ENCODE results near the gene LIMK1. TPM values are rescaled to one million over a fixed set of nuclear protein-coding genes. Genes with fewer than 3 reads are reported as not detected.
"Not testable (repeated sequence)": the region's sequence is repeated elsewhere in the genome, so short reads cannot be mapped to it uniquely, and the experiment has no call there.

LIMK1 gene
- total and polyA plus RNA-seq, 5 donors from 2014 or later = 1.7 to 14.4 (median 2.8) TPM

DNA sequence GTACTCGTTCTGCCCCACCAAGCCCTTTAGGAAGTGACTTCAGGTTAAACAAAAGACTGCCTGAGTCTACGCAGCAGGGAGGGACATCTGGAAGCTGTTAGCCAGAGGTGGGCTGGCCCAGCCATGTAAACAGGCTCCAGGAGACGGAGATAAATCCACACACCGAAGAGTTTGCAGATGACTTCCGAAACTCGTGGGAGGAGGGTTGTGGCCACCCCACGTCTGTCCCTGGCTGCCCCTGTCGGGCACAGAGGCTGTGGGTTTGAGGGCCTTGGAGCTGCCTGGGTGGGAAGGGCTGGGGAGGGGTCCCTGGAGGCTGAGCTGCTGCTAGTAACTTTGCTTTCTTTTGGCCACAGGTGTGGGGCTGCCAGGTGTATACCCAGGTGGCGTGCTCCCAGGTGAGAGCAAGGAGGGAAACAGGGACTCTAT, 40.1 kb upstream of the LIMK1 start:
- H3K27me3 ChIP-seq (ENCODE audit: control insufficient read depth, insufficient read depth, low read length) = no peaks in the 10 kb centered on the region
- H3K9me3 Mint-ChIP-seq = no peaks in the 10 kb centered on the region
- H3K36me3 Mint-ChIP-seq = no peaks in the 10 kb centered on the region
- peaks cover 6% of the 10 kb centered on the region for H3K27me3 Mint-ChIP-seq
- no peaks in the 10 kb centered on the region for H3K4me1 Mint-ChIP-seq
- DNase-seq (no peak), ATAC-seq (ENCODE audit: low read depth in 2 of 2) (no peak)
- no peak overlapping the region for H3K27ac ChIP-seq (ENCODE audit: insufficient read depth, low read length, poor library complexity, severe bottlenecking)
- no peak overlapping the region for H3K4me3 Mint-ChIP-seq
- no peaks in the 10 kb centered on the region for H3K4me1 ChIP-seq (ENCODE audit: control insufficient read depth, insufficient read depth, low read length, poor library complexity, severe bottlenecking)
- H3K9me3 ChIP-seq (ENCODE audit: control insufficient read depth in 2 of 2, low read length in 2 of 2) = no peaks in the 10 kb centered on the region
- H3K4me3 ChIP-seq (ENCODE audit: low read depth, low read length) = no peak overlapping the region
- no peak overlapping the region for H3K27ac Mint-ChIP-seq
- H3K36me3 ChIP-seq (ENCODE audit: control insufficient read depth, insufficient read depth, low read length) = no peaks in the 10 kb centered on the region

DNA sequence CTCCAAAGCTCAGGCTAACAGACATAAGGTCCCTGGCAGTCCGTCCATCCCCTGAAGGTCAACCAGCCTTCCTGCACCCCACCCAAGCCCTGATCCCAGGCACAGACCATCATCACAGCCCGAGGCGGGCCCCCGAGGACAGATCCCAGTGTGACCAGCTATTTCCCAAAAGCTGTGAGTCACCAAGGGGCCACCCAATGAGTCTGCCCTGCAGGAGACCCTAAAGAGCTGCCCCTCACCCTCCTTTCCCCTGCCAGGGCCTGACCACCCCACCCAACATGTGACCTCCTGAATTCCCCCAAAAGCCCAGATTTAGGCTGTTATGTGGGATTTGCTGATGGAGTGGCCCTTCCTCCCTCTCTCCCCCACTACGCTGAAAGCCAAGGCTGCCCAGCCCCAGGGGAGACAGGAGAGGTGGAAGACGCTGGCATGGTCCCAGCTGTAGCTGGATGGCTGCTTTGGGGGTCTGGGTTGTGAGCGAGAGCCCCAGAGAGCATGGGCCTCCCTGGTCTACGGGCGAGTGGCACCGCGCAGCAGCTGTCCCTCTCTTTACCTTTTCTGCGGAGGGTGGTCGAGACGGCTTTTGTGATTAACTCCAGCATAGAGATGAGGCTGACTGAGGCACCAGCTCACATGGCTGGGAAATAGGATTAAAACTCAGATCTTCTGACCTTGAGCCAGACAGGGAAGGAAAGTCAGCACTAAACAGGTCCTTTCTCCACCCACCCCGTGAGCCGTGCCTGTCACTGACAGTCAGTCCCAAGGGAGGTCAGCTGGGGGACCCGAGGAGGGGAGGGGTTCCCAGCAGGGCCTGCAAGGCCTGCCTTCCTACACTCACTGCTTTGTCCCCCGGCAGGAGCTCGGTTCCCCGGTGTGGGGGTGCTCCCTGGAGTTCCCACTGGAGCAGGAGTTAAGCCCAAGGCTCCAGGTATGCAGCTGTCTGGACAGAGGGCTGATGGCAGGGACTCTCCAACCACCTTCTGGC, 38.9 kb upstream of the LIMK1 start:
- Histone ChIP-seq H3K4me3 (ENCODE audit: low read depth, low read length) (no peak overlapping the region), H3K27ac (ENCODE audit: insufficient read depth, low read length, poor library complexity, severe bottlenecking) (no peak overlapping the region), H3K27me3 (ENCODE audit: control insufficient read depth, insufficient read depth, low read length) (no peaks in the 10 kb centered on the region), H3K9me3 (ENCODE audit: control insufficient read depth in 2 of 2, low read length in 2 of 2) (no peaks in the 10 kb centered on the region), H3K36me3 (ENCODE audit: control insufficient read depth, insufficient read depth, low read length) (no peaks in the 10 kb centered on the region), H3K4me1 (ENCODE audit: control insufficient read depth, insufficient read depth, low read length, poor library complexity, severe bottlenecking) (no peaks in the 10 kb centered on the region)
- Mint-ChIP-seq H3K4me1 (no peaks in the 10 kb centered on the region), H3K27me3 (peaks cover 6% of the 10 kb centered on the region), H3K9me3 (no peaks in the 10 kb centered on the region), H3K36me3 (no peaks in the 10 kb centered on the region), H3K27ac (no peak overlapping the region), H3K4me3 (no peak overlapping the region)
- ATAC-seq (ENCODE audit: low read depth in 2 of 2) = no peak
- DNase-seq = no peak

- not testable (repeated sequence) for H3K9me3 ChIP-seq (ENCODE audit: control insufficient read depth in 2 of 2, low read length in 2 of 2); H3K4me1 ChIP-seq (ENCODE audit: control insufficient read depth, insufficient read depth, low read length, poor library complexity, severe bottlenecking); ATAC-seq (ENCODE audit: low read depth in 2 of 2); H3K27me3 Mint-ChIP-seq; H3K27ac Mint-ChIP-seq; H3K36me3 Mint-ChIP-seq; DNase-seq; H3K27ac ChIP-seq (ENCODE audit: insufficient read depth, low read length, poor library complexity, severe bottlenecking); H3K4me3 Mint-ChIP-seq; H3K4me1 Mint-ChIP-seq; H3K9me3 Mint-ChIP-seq; H3K36me3 ChIP-seq (ENCODE audit: control insufficient read depth, insufficient read depth, low read length); H3K4me3 ChIP-seq (ENCODE audit: low read depth, low read length); H3K27me3 ChIP-seq (ENCODE audit: control insufficient read depth, insufficient read depth, low read length)
Observed at GRCh38 chr7:74046581-74046980, 37.0 kb upstream of the LIMK1 start.

- DNase-seq = no peak
- H3K9me3 ChIP-seq (ENCODE audit: control insufficient read depth in 2 of 2, low read length in 2 of 2) = no peaks in the 10 kb centered on the region
- no peak for ATAC-seq (ENCODE audit: low read depth in 2 of 2)
- no peaks in the 10 kb centered on the region for H3K27me3 ChIP-seq (ENCODE audit: control insufficient read depth, insufficient read depth, low read length)
- Mint-ChIP-seq H3K4me3 (no peak overlapping the region), H3K27ac (no peak overlapping the region), H3K27me3 (peaks cover 6% of the 10 kb centered on the region), H3K36me3 (no peaks in the 10 kb centered on the region), H3K4me1 (peaks cover 0 to 2% (median 0%) of the 10 kb centered on the region in 4 donors), H3K9me3 (peaks cover 0 to 1% (median 0%) of the 10 kb centered on the region in 7 donors)
- H3K4me1 ChIP-seq (ENCODE audit: control insufficient read depth, insufficient read depth, low read length, poor library complexity, severe bottlenecking) = no peaks in the 10 kb centered on the region
- no peak overlapping the region for H3K27ac ChIP-seq (ENCODE audit: insufficient read depth, low read length, poor library complexity, severe bottlenecking)
- no peak overlapping the region for H3K4me3 ChIP-seq (ENCODE audit: low read depth, low read length)
- no peaks in the 10 kb centered on the region for H3K36me3 ChIP-seq (ENCODE audit: control insufficient read depth, insufficient read depth, low read length)
Observed at GRCh38 chr7:74047804-74048380, 35.7 kb upstream of the LIMK1 start.

DNA sequence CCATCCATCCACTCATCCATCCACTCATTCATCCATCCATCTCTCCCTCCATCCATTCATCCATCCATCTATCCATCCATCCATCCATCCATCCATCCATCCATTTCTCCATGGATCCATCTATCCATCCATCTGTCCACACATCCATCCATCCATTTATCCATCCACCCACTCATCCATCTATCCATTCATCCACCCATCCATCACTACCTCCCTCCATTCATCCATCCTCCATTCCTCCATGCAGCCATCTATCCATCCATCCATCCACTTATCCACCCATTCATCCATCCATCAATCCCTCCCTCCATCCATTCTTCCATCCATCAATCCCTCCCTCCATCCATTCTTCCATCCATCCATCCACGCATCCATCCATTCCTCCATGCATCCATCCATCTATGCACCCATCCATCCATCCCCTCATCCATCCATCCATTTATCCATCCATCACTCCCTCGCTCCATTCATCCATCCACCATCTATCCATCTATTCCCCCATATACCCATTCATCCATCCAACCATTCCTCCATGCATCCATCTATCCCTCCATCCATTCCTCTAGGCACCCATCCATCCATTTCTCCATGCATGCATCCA, 34.5 kb upstream of the LIMK1 start:
- DNase-seq (no peak), ATAC-seq (ENCODE audit: low read depth in 2 of 2) (no peak)
- no peak overlapping the region for H3K27ac ChIP-seq (ENCODE audit: insufficient read depth, low read length, poor library complexity, severe bottlenecking)
- Mint-ChIP-seq H3K4me1 (peaks cover 0 to 2% (median 0%) of the 10 kb centered on the region in 4 donors), H3K27ac (no peak overlapping the region), H3K4me3 (no peak overlapping the region), H3K36me3 (no peaks in the 10 kb centered on the region), H3K27me3 (peaks cover 5% of the 10 kb centered on the region), H3K9me3 (peaks cover 0 to 1% (median 0%) of the 10 kb centered on the region in 7 donors)
- no peak overlapping the region for H3K4me3 ChIP-seq (ENCODE audit: low read depth, low read length)
- no peaks in the 10 kb centered on the region for H3K27me3 ChIP-seq (ENCODE audit: control insufficient read depth, insufficient read depth, low read length)
- H3K4me1 ChIP-seq (ENCODE audit: control insufficient read depth, insufficient read depth, low read length, poor library complexity, severe bottlenecking) = no peaks in the 10 kb centered on the region
- no peaks in the 10 kb centered on the region for H3K36me3 ChIP-seq (ENCODE audit: control insufficient read depth, insufficient read depth, low read length)
- H3K9me3 ChIP-seq (ENCODE audit: control insufficient read depth in 2 of 2, low read length in 2 of 2) = no peaks in the 10 kb centered on the region

DNA sequence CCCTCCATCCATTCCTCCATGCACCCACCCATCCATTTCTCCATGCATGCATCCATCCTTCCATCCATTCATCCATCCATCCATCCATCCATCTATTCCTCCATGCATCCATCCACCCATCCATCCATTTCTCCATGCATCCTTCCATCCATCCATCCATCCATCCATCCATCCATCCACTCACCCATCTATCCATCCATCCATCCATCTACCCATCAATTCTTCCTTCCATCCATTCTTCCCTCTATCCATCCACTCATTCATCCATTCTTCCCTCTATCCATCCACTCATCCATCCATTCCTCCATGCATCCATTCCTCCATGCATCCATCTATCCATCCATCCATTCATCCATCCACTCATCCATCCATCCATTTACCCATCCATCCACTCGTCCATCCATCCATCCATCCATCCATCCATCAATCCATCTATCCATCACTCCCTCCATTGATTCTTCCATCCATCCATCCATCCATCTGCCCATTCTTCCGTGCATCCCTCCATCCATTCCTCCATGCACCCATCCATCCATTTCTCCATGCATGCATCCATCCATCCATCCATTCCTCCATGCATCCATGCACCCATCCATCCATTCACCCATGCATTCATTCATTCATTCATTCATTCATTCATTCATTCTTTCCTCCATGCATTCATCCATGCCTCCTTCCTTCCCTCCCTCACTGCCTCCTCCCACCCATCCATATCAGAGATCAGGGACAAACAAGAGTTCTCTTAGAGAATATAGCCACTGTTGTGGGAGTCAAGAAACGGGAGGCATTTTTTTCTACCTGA, 33.4 kb upstream of the LIMK1 start:
- Histone ChIP-seq H3K4me3 (ENCODE audit: low read depth, low read length) (no peak overlapping the region), H3K4me1 (ENCODE audit: control insufficient read depth, insufficient read depth, low read length, poor library complexity, severe bottlenecking) (no peaks in the 10 kb centered on the region), H3K36me3 (ENCODE audit: control insufficient read depth, insufficient read depth, low read length) (no peaks in the 10 kb centered on the region), H3K9me3 (ENCODE audit: control insufficient read depth in 2 of 2, low read length in 2 of 2) (no peaks in the 10 kb centered on the region), H3K27ac (ENCODE audit: insufficient read depth, low read length, poor library complexity, severe bottlenecking) (no peak overlapping the region), H3K27me3 (ENCODE audit: control insufficient read depth, insufficient read depth, low read length) (no peaks in the 10 kb centered on the region)
- Mint-ChIP-seq H3K27ac (no peak overlapping the region), H3K4me3 (no peak overlapping the region), H3K27me3 (peaks cover 10% of the 10 kb centered on the region), H3K4me1 (peaks cover 0 to 2% (median 0%) of the 10 kb centered on the region in 4 donors), H3K9me3 (peaks cover 0 to 1% (median 0%) of the 10 kb centered on the region in 7 donors), H3K36me3 (no peaks in the 10 kb centered on the region)
- ATAC-seq (ENCODE audit: low read depth in 2 of 2) (no peak), DNase-seq (no peak)

GRCh38 chr7:74051193-74051592, 32.4 kb upstream of the LIMK1 start:
- Histone ChIP-seq H3K4me1 (ENCODE audit: control insufficient read depth, insufficient read depth, low read length, poor library complexity, severe bottlenecking) (no peaks in the 10 kb centered on the region), H3K27ac (ENCODE audit: insufficient read depth, low read length, poor library complexity, severe bottlenecking) (no peak overlapping the region), H3K36me3 (ENCODE audit: control insufficient read depth, insufficient read depth, low read length) (no peaks in the 10 kb centered on the region), H3K27me3 (ENCODE audit: control insufficient read depth, insufficient read depth, low read length) (no peaks in the 10 kb centered on the region), H3K9me3 (ENCODE audit: control insufficient read depth in 2 of 2, low read length in 2 of 2) (no peaks in the 10 kb centered on the region), H3K4me3 (ENCODE audit: low read depth, low read length) (no peak overlapping the region)
- peaks cover 11% of the 10 kb centered on the region for H3K27me3 Mint-ChIP-seq
- peaks cover 0 to 2% (median 0%) of the 10 kb centered on the region in 4 donors for H3K4me1 Mint-ChIP-seq
- H3K9me3 Mint-ChIP-seq = peaks cover 0 to 1% (median 0%) of the 10 kb centered on the region in 7 donors
- H3K36me3 Mint-ChIP-seq = no peaks in the 10 kb centered on the region
- no peak for DNase-seq
- H3K4me3 Mint-ChIP-seq = no peak overlapping the region
- no peak overlapping the region for H3K27ac Mint-ChIP-seq
- ATAC-seq (ENCODE audit: low read depth in 2 of 2) = no peak
